AG09309 (cell line): Measurements from ENCODE around the gene TANC1.

ENCODE experiments used
- DNase-seq: peaks from one replicate; pipeline ENCODE4 v3.0.0-alpha.2; 2010; ENCODE audit warnings: low read depth
- H3K4me3 ChIP-seq: 2 replicates; pipeline ENCODE4 v1.5.1; 2011; ENCODE audit warnings: mild to moderate bottlenecking, low read depth, low read length, moderate library complexity; ENCODE audit not compliant: control insufficient read depth
- TF ChIP-seq, protein P1 (sequence below): IDR thresholded peaks from 2 replicates; pipeline ENCODE4 v1.5.1; 2011; ENCODE audit warnings: mild to moderate bottlenecking, low read depth, low read length, inconsistent platforms; ENCODE audit not compliant: insufficient read depth, control insufficient read depth; ENCODE audit errors: missing control alignments

TANC1 gene

DNA sequence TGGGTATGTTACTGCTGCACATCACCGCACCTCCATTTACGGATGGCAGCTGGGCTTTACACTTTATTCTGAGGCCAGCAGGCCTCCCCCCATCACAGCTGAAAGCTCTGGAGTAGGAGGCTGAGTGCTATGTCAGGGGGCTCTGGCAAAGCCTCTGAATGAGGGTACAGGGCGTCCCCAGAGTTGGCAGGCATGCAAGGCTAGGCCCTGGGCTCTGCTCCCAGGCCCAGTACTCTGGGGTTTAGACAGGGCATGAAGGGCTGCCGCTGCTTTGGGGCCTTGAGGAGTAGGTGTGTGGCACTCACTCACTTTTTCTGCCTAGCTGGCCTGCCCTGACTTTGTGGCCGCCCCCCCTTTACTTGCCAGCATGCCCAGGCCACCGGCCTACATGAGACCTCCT lies 227.3 kb downstream of the TANC1 start:
- no peak for DNase-seq
- TF ChIP-seq, protein P1, sequence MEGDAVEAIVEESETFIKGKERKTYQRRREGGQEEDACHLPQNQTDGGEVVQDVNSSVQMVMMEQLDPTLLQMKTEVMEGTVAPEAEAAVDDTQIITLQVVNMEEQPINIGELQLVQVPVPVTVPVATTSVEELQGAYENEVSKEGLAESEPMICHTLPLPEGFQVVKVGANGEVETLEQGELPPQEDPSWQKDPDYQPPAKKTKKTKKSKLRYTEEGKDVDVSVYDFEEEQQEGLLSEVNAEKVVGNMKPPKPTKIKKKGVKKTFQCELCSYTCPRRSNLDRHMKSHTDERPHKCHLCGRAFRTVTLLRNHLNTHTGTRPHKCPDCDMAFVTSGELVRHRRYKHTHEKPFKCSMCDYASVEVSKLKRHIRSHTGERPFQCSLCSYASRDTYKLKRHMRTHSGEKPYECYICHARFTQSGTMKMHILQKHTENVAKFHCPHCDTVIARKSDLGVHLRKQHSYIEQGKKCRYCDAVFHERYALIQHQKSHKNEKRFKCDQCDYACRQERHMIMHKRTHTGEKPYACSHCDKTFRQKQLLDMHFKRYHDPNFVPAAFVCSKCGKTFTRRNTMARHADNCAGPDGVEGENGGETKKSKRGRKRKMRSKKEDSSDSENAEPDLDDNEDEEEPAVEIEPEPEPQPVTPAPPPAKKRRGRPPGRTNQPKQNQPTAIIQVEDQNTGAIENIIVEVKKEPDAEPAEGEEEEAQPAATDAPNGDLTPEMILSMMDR, result no peak
- no peak overlapping the region for H3K4me3 ChIP-seq

- TF ChIP-seq, protein P1, result no peak
- H3K4me3 ChIP-seq, result no peak overlapping the region
- DNase-seq, result no peak
Measured at GRCh38 chr2:159196393-159196925, 228.0 kb downstream of the TANC1 start.

GRCh38 chr2:159199236-159199635 lies 230.8 kb downstream of the TANC1 start:
- no peak for DNase-seq
- TF ChIP-seq, protein P1, result no peak
- H3K4me3 ChIP-seq, result no peak overlapping the region

DNA sequence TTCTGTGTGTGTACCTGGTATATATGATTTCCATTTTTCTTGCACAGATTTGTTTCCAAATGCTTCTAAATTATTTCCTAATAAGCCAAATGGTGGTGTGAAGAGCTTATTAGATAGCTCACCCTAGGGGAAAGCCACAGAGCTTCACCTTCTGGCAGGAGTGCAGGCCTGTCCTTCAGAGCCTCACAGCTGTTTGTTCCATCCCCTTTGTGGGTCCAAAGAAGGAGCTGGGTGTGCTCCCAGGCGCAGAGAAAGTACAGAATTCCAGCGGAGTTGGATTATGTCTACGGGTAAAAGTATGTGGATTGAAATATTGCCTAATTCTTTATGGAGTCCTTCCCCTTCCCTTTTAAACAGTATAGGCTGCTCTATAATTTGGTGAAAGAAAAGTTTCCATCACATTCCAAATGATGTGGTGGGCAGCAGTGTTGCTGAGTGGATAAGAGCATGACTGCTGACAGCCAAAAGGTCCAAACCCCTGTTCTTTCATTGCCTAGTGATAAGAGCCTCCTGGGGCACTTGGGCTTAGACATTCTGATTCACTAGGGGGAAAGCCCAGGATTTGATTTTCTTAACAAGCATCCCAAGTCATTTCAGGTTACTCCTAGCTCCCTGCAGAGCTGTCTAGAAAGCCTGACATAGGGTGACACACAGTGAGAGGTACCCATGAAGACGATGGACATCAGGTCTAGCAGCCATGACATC lies 231.5 kb downstream of the TANC1 start:
- no peak for DNase-seq
- TF ChIP-seq, protein P1, result no peak
- H3K4me3 ChIP-seq, result no peak overlapping the region

GRCh38 chr2:159200498-159200897 lies 232.1 kb downstream of the TANC1 start:
- DNase-seq, result peak; percentile 23
- TF ChIP-seq, protein P1, result no peak
- H3K4me3 ChIP-seq, result no peak overlapping the region

DNA sequence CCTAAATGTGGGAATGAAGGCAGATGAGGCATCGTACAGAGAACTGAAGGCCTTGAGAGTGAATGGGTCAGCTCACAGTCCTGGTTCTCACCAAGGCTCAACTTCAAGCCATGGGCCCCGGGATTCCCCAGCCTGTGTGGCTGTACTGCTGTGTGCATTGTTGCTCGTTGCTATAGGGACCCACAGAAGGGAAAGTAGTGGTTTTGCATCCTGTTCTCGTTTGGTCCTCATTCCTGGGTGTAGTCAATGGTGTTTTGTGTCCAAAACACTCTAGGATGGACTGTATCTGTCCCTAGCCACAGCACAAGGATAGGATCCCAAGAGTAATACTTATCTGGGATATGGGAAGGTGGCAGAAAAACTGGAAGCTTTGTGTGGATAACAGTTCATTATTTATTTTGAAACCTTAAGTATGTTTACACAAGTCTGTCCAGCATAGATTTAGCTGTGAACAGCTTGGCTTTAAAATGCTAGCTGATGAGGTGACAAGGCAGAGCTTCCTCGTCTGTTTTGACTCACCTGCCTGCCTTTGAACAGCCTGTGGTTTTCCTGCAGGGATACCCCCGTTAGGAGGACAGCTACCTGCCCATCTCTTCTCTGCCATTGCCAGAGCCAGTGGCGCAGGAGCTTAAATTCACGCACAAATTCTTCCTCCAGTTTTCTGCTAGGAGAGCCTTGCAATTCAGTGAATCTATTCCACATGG lies 233.1 kb downstream of the TANC1 start:
- no peak for DNase-seq
- H3K4me3 ChIP-seq, result no peak overlapping the region
- TF ChIP-seq, protein P1, result no peak
